GM18520 (cell line): ENCODE data around the gene WDR20.
"Not testable (repeated sequence)": the region's sequence is repeated elsewhere in the genome, so short reads cannot be mapped to it uniquely, and the experiment has no call there.

Experiments used
- ATAC-seq: cut with Tn5 transposase; IDR thresholded peaks from one replicate; pipeline ENCODE4 v1.9.1; 2021; ENCODE audit not compliant: unreplicated experiment

Gene WDR20

DNA sequence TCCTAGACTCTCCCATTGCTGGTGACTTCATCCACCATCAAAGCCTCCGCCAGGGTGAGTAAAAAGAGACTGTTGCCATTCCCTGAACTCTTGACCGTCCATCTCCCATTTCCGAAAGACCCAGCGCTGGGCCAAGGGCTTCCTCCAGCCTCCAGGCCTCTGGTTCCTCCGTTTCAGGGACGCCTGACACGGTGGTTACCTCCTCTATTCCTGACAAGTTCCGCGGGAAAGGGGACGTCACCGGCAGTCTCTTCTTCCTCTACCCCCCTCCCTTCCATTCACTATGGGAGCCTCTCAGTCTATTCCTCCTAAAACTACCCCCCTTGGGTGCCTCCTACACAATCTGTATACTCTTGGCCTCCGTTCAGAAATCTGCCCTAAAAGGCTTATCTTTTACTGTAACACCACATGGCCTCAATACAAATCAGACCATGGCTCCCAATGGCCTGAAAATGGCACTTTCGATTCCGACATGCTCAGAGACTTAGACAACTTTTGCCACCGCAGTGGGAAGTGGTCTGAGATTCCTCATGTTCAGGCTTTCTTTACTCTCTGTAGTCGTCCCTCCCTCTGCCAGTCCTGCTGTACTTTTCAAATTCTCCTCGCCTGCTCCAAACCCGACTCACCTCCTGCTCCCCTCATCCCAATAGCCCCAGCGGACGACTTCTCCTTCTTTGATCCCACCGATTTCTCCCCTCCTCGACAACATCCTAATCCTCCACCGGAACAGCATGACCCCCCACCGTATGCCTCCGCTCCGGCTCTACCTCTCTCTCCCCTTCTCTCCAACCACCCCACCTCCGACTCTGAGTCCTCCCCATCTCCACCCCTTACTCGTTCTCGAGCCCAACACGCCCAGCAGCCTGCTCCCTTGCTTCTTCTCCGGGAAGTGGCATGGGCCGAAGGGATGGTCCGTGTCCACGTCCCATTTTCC is 94.9 kb downstream of the WDR20 start:
- no peak for ATAC-seq

DNA sequence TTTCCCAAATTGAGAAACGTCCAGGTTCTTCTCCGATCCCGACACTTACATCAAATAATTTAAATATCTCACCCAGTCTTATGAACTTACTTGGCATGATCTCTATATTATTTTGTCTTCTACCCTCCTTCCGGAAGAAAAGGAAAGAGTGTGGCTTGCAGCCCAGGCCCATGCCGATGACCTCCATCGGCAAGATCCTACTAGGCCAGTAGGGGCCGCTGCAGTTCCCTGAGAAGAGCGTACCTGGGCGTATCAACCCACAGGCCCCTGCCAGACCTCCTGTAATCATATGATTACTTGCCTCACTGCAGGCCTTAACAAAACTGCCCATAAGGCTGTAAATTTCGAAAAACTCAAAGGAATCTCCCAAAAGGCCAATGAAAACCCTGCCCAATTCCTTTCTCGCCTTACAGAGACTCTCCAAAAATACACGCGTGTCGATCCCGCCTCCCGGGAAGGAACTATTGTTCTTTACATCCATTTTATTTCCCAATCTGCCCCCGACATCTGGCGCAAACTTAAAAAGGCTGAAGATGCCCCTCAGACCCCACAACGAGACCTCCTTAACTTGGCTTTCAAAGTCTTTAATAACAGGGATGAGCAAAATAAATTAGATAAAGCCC is 95.7 kb downstream of the WDR20 start:
- no peak for ATAC-seq

DNA sequence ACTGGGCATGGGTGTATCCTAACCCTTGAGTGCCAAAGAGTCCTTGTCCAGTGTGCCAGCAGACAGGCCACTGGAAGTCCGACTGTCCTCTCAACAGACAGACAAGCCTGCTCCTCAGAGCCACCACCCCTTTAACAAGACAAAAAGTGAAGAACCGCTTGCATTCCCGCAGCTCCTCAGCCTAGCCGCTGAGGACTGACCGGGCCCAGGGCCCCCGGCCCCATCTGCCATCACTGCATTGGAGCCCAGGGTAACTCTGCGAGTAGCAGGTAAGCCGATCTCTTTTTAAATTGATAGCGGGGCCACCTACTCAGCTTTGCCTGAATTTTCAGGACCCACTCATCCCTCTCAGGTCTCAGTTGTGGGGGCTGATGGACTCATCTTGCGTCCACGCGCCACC is 96.3 kb downstream of the WDR20 start:
- ATAC-seq: no peak

DNA sequence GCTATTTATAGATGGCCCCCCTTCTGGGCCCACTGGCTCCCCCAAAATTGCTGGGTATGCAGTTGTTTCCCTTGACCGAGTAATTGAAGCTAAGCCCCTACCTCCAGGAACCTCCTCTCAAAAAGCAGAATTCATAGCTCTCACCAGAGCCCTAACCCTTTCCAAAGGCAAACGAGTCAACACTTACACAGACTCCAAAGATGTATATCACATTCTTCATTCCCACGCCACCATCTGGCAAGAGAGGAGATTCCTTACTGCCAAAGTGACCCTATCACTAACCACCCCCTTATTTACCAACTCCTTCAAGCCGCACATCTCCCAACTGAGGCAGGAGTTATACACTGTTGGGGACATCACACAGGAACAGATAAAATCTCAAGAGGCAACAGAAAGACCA is 98.4 kb downstream of the WDR20 start:
- no peak for ATAC-seq

DNA sequence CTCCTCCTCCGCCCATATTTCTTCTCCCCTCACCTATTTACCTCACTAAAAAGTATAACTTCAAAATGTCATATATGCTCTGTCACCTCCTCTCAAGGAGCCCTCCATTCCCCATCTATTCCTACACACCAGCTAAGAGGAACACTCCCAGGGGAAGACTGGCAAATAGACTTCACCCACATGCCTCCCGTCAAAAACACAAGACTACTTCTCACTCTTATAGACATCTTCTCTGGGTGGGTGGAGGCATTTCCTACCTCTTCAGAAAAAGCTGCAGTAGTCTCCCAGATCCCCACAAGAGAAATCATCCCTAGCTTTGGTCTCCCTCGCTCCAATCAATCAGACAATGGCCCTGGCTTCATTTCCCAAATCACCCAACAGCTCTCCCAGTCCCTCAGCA is 99.1 kb downstream of the WDR20 start:
- no peak for ATAC-seq

DNA sequence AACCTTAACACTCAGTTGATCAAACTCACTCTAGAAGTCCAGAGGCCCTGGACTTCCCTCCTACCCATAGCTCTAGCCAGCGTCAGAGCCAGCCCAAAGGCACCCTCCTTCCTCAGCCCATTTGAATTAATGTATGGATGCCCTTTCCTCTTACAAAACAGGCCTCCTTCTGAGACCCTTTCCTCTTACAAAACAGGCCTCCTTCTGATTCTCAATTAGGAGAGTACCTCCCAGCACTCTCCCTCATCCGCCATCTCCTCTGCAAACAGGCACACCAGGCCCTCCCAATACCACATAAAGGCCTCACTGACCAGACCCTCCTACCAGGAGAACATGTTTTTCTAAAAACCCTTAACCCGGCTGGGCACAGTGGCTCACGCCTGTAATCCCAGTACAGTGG is 99.5 kb downstream of the WDR20 start:
- no peak for ATAC-seq

DNA sequence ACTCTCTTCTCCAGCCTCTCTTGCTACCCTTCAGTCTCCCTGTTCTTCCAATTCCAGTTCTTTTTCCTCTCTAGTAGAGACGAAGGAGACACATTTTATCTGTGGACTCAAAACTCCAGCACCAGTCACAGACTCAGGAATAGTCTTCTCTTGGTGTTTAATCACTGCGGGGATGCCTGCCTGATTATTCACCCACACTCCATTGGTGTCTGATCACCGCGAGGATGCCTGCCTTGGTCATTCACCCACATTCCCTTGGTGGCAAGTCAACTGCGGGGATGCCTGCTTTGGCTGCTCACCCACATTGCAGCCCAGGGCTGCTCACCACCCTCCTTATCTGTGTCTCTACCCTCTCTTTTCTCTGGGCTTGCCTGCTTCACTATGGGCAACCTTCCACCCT is 100.8 kb downstream of the WDR20 start:
- not testable (repeated sequence) for ATAC-seq

DNA sequence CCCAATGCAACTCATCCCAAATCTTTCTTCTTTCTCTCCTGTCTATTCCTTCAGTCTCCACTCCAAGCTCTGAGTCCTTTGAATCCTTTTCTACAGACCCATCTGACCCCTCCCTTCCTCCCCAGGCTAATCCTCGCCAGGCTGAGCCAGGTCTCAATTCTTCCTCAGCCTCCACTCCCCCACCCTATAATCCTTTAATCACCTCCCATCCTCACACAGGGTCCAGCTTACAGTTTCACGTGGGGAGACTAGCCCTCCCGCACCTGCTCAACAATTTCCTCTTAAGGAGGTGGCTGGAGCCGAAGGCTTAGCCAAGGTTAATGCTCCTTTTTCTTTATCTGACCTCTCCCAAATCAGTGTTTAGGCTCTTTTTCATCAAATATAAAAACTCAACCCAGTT is 101.5 kb downstream of the WDR20 start:
- ATAC-seq: no peak

DNA sequence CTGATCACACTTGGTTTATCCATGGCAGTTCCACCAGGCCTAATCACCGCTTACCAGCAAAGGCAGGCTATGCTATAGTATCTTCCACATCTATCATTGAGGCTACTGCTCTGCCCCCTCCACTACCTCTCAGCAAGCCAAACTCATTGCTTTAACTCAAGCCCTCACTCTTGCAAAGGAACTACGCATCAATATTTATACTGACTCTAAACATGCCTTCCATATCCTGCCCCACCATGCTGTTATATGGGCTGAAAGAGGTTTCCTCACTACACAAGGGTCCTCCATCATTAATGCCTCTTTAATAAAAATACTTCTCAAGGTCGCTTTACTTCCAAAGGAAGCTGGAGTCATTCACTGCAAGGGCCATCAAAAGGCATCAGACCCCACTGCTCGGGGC is 104.1 kb downstream of the WDR20 start:
- not testable (repeated sequence) for ATAC-seq

DNA sequence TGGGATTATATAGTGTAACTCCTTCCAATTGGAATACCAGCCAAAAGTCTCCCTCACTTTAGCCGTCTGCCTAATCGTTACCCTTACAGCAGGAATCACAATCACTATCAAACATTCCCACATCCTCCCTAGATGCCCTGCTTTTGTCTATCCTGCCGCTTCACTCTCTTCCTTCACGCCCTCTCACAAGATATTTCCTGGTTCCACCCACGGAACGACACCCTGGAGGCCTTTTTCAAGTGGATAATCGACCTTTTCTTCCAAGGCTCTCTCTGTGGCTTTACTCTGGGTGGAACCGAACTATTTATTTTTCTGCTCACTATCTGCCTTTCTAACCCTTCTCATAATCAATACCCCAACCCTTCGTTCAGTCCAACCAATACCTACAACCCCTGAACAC is 106.4 kb downstream of the WDR20 start:
- no peak for ATAC-seq

DNA sequence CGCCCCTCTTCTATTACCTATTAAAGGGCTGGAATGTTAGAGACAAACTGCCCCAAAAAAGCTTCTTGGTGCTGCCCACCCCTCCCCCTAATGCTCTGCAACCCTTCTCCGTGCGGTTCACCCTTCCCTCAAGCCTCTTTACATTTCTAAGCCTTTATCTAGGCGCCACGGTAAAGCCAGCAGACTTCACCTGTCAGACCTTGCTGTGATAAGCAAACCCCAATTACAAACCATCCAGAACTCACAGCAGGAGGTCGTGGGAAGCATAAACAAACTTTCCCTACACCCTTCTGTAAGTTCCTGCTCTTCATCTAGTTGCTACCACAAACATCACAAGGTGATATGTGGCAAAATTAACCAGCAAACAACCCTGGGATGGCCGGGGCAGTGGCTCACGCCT is 108.4 kb downstream of the WDR20 start:
- ATAC-seq: no peak

DNA sequence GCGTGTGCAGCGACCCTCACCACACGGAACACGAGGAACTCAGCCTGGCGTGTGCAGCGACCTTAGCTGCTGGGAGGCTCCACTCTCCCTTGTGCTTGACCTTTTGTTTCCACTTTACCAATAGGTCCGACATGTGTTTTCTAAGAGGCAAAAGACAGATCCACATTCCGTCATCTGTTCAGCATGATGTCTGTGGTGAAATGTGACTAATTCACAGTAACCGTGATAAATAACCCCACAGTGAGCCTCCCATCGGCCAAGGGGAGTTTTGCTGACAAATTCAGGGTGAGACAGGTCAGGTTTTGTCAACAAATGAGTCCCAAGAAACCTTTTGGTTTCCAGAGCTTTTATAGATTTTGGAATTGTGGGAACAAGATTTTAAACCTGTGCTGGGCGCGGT is 109.3 kb downstream of the WDR20 start:
- ATAC-seq: no peak

DNA sequence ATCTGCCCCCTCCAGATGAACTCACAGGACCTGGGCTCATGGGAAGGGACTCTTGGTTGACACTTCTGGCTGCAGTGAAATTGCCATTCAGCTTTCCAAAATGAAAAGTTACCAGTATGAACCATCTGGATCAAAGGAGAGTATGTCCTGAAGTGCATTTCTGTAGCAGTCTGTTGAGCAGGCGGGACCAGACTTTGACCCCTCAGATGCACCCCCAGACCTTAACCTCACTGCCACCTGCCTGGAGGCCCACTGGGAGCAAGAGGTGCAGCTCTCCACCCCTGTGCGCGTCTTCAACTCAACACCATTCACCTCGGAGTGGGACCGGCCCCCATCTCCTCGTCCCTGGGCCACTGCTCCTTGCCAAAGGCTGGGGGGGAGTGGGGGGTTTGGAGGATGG is 110.3 kb downstream of the WDR20 start:
- ATAC-seq: no peak

DNA sequence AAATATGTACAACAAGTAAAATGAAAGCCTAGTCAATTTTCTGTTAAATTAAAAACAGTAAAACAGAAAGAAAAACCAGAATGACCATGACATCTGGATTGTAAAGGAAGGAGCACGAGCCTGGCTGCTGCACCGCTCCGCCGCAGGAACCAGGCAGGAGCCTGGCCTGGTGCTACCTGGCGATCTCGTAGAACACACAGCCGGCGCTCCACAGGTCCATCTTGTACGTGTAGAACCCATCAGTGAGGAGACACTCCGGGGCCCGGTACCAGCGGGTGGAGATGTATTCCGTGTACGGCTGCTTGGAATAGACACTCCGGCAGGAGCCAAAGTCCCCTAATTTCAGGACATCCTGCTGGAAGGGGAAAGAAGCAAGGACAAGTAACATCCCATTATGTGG is 110.9 kb downstream of the WDR20 start:
- ATAC-seq: no peak

DNA sequence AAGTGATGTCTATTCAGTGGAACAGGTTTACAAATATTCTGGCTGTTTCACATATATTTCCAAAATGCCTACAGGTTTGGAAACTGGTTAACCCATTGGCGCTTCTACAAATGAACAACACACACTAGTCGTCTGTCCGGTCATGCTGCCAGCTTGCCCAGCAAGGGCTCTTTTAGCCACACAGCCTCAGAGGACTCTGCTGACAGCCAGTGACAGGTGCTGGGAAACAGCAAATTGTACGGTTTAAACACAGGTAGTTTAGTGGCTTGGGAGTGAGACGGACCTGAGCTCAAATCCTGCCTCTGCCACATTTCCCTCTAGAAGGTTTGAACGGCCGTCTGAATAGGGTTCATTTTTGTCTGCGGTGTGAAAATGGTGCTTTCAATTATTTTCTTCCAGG is 111.5 kb downstream of the WDR20 start:
- no peak for ATAC-seq

DNA sequence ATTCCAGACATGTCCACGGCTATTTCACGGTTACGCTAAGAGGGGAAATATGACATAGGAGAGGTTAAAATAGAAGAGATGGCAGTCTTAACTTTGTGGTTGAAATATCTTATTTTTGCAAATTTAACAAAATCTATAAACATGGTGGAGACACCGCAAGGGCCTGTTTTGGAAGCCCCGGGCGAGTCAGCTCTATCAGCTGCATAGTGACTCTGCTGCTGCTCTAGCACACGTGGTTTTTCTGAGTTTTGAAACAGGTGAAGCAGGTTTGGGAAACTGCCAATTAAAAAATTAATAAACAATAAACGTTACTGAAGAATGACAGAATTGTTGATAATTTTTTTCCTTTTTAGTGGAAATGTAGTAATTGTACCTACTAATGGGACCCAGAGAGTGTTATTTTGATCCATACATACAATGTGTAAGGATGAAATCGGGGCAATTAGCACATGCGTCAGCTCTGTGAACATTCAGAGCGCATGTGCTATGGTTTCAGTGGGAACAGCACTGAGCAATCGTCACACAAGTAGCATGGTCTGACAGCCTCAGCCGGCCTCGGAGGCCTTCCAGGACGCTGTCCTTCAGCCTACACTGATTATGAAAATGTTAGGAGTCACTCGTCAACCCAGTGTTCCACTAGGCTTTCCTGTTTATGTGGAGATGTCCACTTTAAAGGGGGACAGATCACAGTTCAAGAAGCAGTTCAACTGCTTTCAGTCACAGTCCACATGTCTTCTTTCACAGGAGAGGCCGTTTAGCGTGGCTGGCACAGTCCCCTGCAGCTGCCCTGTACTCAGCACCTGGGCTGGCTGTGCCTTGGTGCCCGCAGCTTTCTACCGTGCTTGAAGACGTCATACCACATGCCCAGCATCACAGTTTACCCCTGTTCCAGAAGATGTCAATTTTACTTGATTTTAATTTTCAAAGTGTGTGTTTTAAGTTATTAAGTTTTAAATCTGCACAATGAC is 113.4 kb downstream of the WDR20 start:
- ATAC-seq: no peak

DNA sequence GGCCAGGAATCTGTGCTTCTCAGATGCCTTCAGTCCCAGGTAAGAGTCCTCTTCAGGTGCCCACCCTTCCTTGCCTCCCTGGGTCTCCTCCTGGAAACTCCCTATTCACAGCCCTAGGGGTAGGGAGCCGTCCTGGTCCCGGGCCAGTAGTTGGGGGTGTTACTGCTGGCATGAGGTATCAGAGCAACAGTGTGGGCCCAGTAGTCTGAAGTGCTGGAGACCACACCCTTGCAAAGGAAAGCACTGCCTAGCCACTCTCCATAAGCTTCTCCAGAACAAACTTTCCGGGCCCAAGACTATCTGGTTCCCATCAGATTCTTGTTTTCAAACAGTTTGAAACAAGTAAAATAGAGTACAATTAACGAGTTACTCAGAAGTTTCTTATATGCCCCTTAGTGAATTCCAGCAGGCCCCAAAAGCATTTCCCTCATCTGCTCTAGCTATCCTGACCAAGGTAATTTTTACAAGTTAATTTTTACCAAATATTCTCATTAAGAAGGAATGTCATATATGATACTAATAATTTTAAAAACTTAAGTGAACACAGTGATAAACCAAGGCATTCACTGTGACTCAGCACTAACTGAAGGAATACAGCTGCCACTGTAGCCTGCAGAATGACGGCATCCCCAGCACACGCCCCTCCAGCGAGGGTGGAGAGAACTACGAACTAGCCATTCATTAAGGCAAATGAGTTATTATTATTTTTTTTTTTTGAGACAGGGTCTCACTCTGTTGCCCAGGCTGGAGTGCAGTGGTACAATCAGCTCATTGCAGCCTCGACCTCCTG is 115.9 kb downstream of the WDR20 start:
- no peak for ATAC-seq

DNA sequence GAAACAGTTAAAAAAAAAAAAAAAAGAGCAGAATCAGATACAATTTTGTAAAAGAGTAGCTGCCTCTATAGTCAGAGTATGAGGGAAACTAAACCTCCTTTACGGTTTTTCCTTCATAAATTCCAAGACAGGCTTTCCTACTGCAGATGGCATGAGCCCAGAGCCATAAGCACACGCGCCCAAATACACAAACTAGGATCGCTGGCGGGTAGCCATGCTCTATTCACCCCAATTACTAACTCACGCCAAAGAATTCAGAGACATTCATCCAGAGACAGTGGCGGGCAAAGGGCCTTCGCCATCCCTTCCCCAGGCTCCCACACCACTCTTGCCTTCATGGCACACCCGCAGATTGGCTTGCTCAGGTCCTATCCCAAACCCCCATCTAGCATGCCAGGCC is 117.0 kb downstream of the WDR20 start:
- ATAC-seq: no peak

DNA sequence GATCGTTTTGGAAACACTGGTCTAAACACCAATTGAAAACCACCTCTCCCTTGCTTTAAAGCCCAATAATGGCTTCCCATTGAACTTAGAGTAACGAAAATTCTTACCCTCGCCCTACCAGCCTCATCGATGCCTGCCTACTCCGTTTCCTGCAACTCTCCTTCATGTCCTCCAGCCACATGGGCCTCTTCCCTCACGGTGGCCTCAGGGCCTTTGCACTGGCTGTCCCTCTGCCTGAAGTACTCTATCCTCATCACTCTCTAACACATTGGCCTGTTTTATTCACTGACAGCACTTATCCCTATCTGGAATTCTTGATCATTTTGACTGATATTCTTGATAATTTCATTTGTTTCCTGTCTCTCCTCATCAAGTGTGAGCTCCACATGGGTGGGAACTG is 118.4 kb downstream of the WDR20 start:
- no peak for ATAC-seq
